HG03460 (cell line): ENCODE results near the gene VPS50.
A peak's percentile ranks its signal among the peaks of the same experiment; 100 is the strongest.
"Not testable (repeated sequence)": the region's sequence is repeated elsewhere in the genome, so short reads cannot be mapped to it uniquely, and the experiment has no call there.

Experiments used
- ATAC-seq: cut with Tn5 transposase; IDR thresholded peaks from one replicate; pipeline ENCODE4 v1.9.1; 2021; ENCODE audit not compliant: unreplicated experiment

VPS50 gene

DNA sequence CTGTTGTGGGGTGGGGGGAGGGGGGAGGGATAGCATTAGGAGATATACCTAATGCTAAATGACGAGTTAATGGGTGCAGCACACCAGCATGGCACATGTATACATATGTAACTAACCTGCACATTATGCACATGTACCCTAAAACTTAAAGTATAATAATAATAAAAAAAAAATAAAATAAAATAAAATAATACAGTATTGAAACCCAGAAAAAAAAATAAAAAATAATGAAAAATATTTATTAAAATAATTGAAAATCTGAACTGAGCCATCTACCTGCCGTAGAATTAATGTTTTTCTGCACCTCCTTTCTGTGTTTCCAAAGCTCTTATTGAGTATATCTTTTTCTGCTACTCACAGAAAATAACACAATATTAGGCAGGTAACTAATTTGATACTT, 94.1 kb downstream of the VPS50 start:
- ATAC-seq, result not testable (repeated sequence)

DNA sequence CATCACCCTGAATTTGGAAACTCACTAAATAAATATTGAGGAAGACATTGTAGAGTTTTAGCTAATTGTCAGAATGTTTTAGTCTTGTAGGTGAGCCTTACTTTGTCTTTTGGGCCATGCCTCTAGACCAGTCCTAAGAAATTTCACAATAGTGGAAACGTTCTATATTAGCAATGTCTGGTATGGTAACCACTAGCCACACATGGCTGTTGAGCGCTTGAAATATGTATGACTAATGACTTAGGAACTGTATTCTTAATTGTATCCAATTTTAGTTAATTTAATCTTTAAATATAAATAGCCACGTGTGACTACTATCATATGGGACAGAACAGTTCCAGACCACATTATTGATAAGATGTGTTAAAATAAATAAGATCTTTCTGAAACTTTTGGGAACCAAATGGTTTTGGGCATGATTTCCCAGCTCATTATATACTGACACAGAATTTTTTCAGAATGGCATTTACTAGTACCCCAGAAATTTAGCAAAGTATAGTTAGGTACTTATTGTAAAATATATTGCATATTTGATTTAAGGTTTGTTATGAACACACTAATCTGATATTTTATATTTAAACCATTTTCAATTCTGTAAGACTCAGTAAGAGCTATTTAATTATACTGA, 95.0 kb downstream of the VPS50 start:
- no peak for ATAC-seq

DNA sequence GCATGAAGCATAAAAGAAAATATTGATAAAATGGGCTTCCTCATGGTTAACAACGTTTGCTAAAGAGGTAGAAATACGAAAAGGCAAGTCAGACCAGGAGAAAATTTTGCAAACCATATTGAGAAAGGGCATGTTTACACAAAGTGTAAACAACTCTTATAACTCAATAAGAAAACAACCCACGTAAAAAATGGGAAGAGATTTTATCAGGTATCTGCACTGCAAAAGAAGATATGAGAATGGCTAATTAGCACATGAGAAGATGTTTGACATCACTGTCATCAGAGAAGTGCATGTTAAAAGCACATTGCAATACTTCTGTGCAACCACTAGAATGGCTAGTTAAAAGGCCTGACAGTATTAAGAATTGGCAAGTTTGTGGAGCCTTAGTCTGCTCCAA, 99.5 kb downstream of the VPS50 start:
- no peak for ATAC-seq

DNA sequence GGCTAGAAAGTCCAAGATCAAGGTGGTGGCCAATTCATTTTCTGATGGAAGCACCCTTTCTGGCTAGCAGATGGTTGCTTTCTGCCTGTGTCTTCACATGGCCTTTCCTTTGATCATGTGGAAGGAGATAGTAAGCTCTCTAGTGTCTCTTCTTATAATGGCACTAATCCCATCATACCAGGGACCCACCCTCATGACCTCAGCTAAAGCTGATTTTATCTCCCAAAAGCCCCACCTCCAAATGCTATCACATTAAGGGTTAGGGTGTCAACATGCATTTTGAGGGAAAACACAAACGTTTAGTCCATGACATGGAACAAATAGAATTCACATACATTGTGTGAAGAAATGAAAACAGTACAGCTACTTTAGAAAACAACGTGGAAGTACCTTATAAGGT, 100.0 kb downstream of the VPS50 start:
- ATAC-seq, result no peak

DNA sequence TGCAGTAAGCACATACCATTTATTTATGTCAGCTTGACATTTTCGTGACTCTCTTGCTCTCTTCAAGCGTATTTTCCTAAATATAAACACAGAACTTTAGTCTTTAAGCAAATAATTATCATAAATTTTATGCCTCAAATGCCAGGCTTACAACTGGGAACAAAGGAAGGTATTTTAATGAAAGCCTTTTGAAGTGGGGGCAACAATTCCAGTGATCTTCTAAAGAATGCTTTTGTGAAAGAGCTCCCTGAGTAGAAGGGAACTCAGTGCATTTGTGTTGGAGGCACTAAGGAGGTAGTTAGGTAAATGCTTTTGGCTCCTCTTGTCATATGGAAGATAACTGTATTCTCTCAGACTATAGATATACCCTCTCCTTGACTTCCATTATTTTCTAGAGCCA, 104.9 kb downstream of the VPS50 start:
- no peak for ATAC-seq

DNA sequence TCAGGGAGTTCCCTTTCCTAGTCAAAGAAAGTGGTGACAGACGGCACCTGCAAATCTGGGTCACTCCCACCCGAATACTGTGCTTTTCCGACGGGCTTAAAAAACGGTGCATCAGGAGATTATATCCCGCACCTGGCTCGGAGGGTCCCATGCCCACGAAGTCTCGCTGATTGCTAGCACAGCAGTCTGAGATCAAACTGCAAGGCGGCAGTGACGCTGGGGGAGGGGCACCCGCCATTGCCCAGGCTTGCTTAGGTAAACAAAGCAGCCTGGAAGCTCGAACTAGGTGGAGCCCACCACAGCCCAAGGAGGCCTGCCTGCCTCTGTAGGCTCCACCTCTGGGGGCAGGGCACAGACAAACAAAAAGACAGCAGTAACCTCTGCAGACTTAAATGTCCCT, 110.0 kb downstream of the VPS50 start:
- ATAC-seq, result not testable (repeated sequence)

DNA sequence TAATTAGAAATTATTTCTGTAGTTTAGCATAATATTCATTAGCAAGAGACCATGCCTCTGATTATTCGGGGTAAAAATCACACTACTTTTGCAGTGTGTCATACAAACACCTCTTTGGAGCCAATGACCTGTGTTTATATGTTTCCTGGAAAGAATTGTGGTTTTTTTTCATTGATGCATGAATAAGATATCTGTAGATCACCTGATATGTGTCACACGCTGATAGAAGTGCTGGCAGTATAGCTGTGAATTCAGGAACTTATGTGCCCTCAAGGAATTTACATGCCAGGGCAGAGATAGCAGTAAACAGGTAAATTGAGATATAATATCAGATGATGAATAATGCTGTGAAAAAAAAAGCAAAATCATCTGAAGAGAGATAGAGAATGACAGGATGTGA, 118.2 kb downstream of the VPS50 start:
- ATAC-seq, result no peak

DNA sequence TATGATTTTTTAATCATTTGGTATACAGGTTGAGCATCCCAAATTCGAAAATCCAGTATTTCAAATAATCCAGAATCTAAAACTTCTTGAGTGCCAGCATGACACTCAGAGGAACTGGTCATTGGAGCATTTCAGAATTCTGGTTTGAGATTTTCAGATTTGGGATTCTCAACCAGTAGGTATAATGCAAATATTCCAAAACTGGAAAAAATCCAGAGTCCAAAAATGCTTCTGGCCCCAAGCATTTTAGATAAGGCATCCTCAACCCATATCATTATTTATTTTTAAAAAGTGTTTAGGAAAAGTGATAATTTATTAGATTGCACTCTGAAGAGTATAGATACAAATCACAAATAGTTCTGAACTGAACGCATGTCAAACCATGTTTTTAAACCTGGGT, 120.7 kb downstream of the VPS50 start:
- no peak for ATAC-seq

DNA sequence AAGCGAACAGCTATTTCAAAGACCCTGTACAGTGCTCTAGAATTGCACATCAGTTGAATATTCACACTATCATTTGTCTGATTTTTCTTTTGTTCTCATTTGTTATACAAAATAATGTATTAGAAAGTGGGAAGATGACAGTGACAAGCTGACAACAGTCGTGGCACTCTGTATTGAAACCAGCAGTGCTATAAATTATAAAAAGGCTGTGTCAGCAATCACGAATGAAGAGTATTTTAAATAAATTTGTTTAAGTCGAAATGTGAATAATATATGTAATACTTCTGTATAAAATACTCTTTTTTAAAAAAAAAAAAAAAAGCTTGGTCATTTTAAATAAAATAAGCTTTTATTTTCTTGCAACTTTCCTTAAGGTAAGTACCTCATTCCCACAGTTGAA, 122.6 kb downstream of the VPS50 start:
- no peak for ATAC-seq

DNA sequence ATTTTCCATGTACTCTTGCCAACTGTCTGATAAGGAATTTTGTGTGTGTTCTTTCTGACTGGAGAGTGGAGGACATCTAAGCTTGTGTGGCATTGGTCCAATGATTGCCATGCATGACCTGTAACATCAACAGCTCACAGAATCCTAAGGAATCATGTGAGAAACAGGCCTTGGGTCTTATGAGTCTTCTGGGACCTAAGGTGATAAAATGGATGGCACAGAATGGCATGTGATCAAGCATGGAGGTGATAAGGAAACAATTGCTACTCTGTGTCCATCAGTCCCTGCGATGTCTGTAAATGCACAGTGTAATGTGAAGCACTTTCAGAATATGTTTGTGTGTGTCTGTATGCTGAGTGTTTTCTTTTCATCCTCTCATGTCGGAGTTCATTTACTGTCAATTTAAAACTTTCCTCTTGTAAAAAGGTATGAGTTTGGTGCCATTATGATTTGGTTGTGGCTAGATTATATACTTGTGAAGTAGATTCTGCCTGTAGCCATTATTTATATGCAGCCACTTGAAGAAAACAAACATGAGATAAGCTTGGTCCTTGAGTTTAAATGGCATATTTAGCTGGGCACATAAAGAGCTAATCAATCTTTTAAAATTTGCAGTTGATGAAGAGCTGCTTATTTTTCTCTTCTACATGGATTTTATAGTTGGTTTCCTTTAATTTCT, 127.5 kb downstream of the VPS50 start:
- no peak for ATAC-seq

DNA sequence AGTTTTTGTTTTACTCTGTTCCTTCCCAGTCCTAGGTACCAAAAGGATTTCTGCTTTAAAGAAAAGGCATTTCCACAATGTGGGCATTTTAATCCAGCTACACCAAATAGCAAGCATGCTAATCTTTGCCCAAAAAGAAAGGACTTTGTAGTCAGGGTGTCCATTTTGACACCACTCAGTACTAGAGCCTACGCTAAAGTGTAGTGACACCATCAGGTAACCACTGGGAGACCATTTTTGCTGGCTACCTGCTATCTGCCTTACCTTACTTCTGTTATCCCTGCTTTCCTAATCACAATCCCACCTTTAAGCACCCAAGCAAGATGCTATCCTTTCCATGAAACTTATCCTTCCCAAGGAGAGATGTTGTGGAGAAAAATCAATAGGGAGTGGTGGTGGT, 129.7 kb downstream of the VPS50 start:
- no peak for ATAC-seq

DNA sequence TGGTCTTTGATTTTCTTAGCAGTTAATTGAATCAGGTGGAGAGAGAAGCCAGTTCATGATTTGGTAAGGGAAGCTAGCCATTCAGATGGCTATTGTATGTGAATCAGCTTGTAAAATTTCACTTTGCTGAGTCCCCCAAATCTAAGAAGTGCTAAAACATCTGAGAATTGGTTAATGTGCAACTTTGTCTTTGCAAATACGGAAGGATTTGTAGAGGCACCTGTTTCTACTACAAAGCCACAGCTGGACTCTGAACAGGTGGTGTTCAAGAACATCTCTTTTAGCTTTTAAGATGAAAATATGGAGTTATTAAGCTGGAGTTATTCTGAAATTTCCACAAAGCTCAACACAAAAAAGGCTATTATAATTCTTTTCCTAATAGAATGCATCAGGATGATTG, 132.6 kb downstream of the VPS50 start:
- ATAC-seq, result no peak

DNA sequence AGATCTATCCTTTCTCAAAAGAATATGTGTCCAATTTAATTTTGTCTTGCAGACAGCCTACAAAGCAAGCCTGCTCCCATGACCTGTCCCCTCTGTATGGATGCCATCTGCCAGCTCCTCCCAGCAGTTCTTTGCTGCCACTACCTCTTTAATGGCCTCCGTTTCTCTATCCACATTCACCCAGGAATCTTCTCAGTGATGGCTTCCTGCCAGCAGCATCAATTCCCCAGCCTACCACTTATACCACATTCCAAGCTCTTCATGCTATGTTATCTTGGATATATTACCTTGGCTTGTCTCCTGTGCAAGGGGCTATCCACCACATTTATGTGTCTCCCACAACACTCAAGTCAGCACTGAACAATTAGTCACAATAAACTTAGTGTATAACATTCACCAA, 133.2 kb downstream of the VPS50 start:
- no peak for ATAC-seq

DNA sequence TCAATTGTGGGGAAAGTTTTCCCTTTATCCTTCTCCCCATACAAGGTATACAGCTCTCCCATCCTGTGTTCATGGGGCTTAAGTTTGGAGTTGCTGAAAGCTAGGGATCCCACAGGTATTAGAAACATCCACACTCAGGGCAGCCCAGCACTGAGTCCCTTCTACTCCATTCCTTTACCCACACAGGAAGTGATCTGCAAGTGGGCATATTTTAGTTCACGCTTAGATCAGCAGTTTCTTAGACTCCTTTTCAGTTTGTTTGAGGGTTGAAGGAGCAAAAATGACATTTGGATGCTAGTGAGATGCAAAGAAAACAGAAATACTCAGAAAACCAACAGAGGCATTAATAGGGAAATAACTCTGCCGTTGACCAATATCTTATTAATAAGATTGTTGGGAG, 134.7 kb downstream of the VPS50 start:
- no peak for ATAC-seq

DNA sequence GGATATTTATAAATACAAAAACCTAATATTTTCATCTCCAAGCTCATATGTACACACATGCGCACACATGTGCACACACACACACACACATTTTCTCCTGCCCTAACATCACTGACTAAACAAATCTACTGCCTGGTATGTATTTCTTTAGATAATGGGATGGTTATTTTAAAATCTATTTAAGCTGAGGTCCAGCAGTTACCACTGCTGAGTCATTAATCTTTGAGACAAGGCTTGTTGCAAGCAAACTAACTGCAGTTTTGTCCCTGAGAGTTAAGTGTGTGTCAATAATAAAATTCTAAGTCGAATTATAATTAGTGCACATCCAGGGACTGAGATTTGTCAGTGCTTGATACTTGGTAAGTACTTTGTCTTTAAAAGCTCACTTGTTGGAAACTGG, 135.1 kb downstream of the VPS50 start:
- no peak for ATAC-seq

DNA sequence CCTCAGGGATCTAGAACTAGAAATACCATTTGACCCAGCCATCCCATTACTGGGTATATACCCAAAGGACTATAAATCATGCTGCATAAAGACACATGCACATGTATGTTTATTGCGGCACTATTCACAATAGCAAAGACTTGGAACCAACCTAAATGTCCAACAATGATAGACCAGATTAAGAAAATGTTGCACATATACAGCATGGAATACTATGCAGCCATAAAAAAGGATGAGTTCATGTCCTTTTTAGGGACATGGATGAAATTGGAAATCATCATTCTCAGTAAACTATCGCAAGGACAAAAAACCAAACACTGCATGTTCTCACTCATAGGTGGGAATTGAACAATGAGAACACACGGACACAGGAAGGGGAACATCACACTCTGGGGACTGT, 138.8 kb downstream of the VPS50 start:
- not testable (repeated sequence) for ATAC-seq

DNA sequence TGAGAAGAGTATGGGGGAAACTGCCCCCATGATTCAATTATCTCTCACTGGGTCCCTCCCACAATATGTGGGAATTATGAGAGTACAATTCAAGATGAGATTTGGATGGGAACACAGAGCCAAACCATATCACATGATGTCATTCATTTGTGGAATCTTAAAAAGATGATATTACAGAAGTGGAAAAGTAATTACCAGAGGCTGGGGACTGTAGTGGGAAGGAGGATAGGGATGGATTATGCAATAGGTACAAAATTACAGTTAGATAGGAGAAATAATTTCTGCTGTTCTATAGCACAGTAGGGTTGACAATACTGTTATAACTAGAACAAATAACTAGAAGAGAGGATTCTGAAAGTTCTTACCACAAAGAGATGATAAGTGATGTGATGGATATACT, 141.4 kb downstream of the VPS50 start:
- ATAC-seq, result no peak

DNA sequence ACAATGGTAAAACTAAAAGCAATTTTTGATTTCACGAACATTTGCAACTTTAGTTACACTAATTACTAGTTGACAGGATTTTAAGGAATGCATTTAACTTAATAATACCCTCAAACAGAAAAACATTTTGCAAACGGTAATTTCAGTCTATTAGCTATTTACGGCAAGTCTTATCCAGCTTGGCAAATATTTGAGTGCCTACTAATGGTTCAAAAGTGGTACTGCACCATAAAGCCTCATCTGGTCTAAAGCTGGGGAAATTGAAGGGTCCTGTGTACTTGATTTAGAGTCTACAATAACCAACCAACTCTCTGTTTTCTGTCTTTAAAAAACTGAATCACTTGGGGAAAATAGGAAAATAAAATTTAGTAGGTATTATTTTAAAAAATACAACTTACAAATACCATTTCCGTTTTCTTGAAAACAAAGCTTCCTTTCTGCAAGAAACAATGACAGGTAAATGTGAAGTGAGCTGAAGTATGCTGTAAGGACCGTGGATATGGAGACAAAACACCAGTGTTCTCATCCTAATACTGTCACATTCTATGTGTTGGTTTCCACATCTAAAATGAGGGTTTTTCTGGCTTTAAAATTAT, 142.3 kb downstream of the VPS50 start:
- ATAC-seq, result peak; percentile 60

DNA sequence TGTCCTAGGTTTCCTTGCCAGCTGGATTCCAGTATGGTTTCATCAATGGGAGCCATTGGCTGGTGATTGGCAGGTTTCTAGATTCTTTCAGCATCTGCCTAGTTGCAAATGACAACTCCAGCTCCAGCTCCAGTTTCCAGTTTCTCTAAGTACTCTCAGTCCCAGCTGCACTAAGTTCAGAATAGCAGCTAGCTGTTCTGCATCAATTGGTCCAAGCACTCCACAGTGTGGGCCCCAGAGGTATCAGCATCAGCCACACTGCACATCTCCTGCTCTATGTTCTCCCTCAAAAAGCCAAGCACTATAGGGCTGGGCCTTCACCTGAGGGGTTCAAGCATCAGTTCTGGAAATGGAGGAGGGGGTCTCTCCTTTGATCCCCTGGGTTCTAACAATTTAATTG, 143.4 kb downstream of the VPS50 start:
- ATAC-seq, result no peak

DNA sequence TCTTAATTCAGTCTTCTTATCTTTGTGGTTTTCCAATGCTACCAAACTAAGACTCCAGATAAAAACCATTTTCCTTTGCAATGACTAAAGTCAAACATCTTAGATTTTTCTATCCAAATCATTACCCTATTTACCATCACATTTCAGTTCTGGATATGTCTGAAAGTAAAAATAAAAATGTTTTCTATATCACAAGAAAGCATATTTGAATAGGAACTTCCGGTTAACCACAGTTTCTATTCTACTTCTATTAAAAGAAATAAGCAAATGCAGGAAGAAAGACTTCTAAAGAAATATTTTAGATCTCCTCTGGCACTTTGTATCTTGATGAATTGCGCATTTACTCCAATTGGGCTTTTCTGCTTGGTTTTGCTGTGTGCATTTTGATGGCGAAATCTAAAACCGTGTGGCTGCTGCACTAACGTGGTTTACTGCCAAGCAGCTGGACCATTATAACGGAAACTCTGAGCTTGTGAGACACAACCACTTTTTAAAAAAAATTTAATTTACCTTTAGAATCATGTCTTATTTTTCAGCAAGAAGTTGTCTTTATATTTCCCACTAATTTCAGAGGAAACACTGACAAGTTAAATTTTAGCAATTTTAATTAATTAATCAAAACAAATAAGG, 146.1 kb downstream of the VPS50 start:
- peak; percentile 55 for ATAC-seq

DNA sequence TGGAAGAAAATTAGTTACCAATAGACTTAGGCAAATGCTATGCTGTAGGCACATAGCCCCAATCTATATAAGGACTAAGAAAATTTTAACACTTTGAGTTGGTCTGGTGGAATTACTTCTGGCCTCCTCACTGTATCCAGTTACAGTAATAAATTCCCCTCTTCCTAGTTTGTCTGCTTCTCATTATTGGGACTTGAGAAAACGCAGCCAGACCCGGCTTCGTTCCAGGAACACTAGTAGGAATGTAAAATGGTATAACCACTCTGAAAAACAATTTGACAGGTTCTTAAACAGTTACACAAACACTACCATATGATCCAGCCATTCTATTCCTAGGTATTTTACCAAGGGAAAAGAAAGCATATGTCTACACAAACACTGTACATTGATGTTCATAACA, 150.2 kb downstream of the VPS50 start:
- ATAC-seq, result no peak

DNA sequence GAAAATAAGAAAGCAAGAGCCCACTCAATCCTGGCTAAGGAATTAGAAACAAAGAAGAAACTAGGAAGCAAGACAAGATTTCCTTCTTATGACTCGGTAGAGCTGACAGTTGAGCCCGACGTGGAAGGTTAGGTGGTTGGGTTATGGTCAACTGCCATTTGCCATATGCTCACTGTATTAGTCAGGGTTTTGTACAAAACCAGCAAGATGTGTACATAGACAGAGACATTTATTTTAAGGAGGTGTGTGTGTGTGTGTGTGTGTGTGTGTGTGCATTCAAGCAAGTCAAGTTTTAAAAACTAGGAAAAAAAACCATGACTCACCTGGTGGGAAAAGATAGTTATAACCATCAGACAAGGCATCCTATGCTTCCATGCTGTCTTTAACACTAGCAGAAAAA, 158.5 kb downstream of the VPS50 start:
- ATAC-seq, result no peak
